ENCODE data around the gene MEGF10.

DNA sequence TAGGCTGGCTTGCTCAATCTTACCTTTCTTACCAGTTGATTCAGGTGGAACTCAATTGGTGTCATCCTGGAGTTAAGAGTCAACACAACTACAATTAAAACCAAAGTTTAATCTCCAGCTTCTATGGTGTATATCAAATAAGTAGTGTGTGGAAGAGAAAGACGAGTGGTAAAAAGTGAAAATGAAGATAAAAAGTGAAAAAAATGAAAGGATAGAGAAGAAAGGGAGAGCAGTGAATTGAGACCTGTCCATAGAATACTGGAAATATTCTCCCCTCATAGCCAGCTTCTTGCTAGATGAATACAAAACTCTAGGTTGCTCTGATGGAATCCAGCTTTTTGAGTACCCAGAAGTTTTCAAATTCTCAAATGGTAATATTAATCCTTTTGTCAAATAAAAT lies 76.4 kb downstream of the MEGF10 start:
- TF ChIP-seq EZH2 (IDR thresholded peaks at IDR 0.05; ENCODE audit: insufficient read depth, poor library complexity, severe bottlenecking) = no peak
- no peak for TF ChIP-seq EZH2phosphoT487 (IDR thresholded peaks at IDR 0.05; ENCODE audit: insufficient read depth, low read depth)

Data from GM23248 (cell line).